Nephron (organoid): Measurements from ENCODE around the gene CEP78.

Experiments
- H3K27ac Mint-ChIP-seq, 3 experiments: 2 replicates each; pipeline ENCODE4 v1.8.0; 2020; ENCODE audit warnings: mixed read lengths in 3 of 3, mild to moderate bottlenecking in 2 of 3, moderate library complexity in 1 of 3
- H3K27me3 Mint-ChIP-seq: 2 replicates; pipeline ENCODE4 v1.8.0; 2021; ENCODE audit warnings: low read depth, mild to moderate bottlenecking, moderate library complexity, mixed read lengths
- H3K36me3 Mint-ChIP-seq: 2 replicates; pipeline ENCODE4 v1.8.0; 2020; ENCODE audit warnings: low read depth, mixed read lengths
- H3K4me1 Mint-ChIP-seq: 2 replicates; pipeline ENCODE4 v1.8.0; 2020; ENCODE audit warnings: mixed read lengths
- H3K4me3 Mint-ChIP-seq, 3 experiments: 2 replicates each; pipeline ENCODE4 v1.8.0; 2020; ENCODE audit warnings: mild to moderate bottlenecking in 3 of 3, mixed read lengths in 3 of 3, moderate library complexity in 2 of 3
- H3K9me3 Mint-ChIP-seq: 2 replicates; pipeline ENCODE4 v1.8.0; 2020; ENCODE audit warnings: mixed read lengths
- CTCF ChIP-seq, 3 experiments: fragments of 200-600 bp; sonication (generic); IDR thresholded peaks; one replicate each; pipeline ENCODE4 v1.5.0; 2021; ENCODE audit warnings: antibody characterized with exemption in 3 of 3; ENCODE audit not compliant: unreplicated experiment in 3 of 3

CEP78 gene

GRCh38 chr9:78314953-78315870 lies 79.3 kb downstream of the CEP78 start:
- H3K4me1 Mint-ChIP-seq: peaks cover 43% of the 10 kb centered on the region
- H3K4me3 Mint-ChIP-seq: no peak overlapping the region
- TF ChIP-seq CTCF (IDR thresholded peaks at IDR 0.05; ENCODE audit: unreplicated experiment in 3 of 3): no peak
- no peaks in the 10 kb centered on the region for H3K9me3 Mint-ChIP-seq
- no peak overlapping the region for H3K27ac Mint-ChIP-seq
- H3K36me3 Mint-ChIP-seq: peaks cover 58% of the 10 kb centered on the region
- no peaks in the 10 kb centered on the region for H3K27me3 Mint-ChIP-seq

GRCh38 chr9:78316166-78316892 lies 80.5 kb downstream of the CEP78 start:
- Mint-ChIP-seq H3K4me3 (peak overlapping the region in 1 of 3 experiments; percentile 17), H3K9me3 (no peaks in the 10 kb centered on the region), H3K36me3 (peaks cover 62% of the 10 kb centered on the region), H3K4me1 (peaks cover 43% of the 10 kb centered on the region), H3K27me3 (no peaks in the 10 kb centered on the region), H3K27ac (no peak overlapping the region)
- TF ChIP-seq CTCF (IDR thresholded peaks at IDR 0.05; ENCODE audit: unreplicated experiment in 3 of 3): no peak

GRCh38 chr9:78319197-78320029 lies 83.5 kb downstream of the CEP78 start:
- Mint-ChIP-seq H3K27ac (no peak overlapping the region), H3K4me3 (no peak overlapping the region), H3K36me3 (peaks cover 75% of the 10 kb centered on the region), H3K4me1 (peaks cover 56% of the 10 kb centered on the region), H3K27me3 (no peaks in the 10 kb centered on the region), H3K9me3 (no peaks in the 10 kb centered on the region)
- TF ChIP-seq CTCF (IDR thresholded peaks at IDR 0.05; ENCODE audit: unreplicated experiment in 3 of 3): no peak

- H3K4me1 Mint-ChIP-seq: peaks cover 56% of the 10 kb centered on the region
Measured at GRCh38 chr9:78320030-78320693, 84.3 kb downstream of the CEP78 start.

More at GRCh38 chr9:78320030-78320693, 84.3 kb downstream of the CEP78 start:
- peaks cover 71% of the 10 kb centered on the region for H3K36me3 Mint-ChIP-seq
- H3K27ac Mint-ChIP-seq: no peak overlapping the region
- H3K27me3 Mint-ChIP-seq: no peaks in the 10 kb centered on the region
- H3K4me3 Mint-ChIP-seq: no peak overlapping the region
- TF ChIP-seq CTCF (IDR thresholded peaks at IDR 0.05; ENCODE audit: unreplicated experiment in 3 of 3): no peak
- no peaks in the 10 kb centered on the region for H3K9me3 Mint-ChIP-seq
